GM12874 (cell line): ENCODE results near the gene FOXN1.

Source experiments
- TF ChIP-seq, protein P1 (sequence below): IDR thresholded peaks from 2 replicates; pipeline ENCODE4 v1.5.1; 2011; ENCODE audit warnings: low read depth, mild to moderate bottlenecking, control low read depth, low read length, moderate library complexity; ENCODE audit not compliant: insufficient read depth

FOXN1 gene

DNA sequence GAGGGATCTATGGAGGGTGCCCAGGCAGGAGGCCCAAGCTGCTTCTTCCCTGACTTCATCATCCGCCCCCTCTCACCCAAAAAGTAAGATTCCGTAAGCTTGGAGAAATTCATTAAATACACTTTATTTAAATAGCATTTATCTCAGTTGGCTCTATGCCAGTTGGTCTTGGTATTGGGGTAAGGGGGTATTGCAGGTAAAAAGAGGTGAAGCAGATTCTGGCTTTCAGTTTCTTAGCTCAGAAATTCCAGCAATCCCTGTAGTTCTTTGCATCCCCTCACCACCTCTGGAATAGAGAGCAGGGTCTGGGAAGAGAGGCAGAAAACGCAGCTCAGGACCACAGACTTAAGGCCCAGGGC, 71.3 kb downstream of the FOXN1 start:
- TF ChIP-seq, protein P1, sequence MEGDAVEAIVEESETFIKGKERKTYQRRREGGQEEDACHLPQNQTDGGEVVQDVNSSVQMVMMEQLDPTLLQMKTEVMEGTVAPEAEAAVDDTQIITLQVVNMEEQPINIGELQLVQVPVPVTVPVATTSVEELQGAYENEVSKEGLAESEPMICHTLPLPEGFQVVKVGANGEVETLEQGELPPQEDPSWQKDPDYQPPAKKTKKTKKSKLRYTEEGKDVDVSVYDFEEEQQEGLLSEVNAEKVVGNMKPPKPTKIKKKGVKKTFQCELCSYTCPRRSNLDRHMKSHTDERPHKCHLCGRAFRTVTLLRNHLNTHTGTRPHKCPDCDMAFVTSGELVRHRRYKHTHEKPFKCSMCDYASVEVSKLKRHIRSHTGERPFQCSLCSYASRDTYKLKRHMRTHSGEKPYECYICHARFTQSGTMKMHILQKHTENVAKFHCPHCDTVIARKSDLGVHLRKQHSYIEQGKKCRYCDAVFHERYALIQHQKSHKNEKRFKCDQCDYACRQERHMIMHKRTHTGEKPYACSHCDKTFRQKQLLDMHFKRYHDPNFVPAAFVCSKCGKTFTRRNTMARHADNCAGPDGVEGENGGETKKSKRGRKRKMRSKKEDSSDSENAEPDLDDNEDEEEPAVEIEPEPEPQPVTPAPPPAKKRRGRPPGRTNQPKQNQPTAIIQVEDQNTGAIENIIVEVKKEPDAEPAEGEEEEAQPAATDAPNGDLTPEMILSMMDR: no peak

DNA sequence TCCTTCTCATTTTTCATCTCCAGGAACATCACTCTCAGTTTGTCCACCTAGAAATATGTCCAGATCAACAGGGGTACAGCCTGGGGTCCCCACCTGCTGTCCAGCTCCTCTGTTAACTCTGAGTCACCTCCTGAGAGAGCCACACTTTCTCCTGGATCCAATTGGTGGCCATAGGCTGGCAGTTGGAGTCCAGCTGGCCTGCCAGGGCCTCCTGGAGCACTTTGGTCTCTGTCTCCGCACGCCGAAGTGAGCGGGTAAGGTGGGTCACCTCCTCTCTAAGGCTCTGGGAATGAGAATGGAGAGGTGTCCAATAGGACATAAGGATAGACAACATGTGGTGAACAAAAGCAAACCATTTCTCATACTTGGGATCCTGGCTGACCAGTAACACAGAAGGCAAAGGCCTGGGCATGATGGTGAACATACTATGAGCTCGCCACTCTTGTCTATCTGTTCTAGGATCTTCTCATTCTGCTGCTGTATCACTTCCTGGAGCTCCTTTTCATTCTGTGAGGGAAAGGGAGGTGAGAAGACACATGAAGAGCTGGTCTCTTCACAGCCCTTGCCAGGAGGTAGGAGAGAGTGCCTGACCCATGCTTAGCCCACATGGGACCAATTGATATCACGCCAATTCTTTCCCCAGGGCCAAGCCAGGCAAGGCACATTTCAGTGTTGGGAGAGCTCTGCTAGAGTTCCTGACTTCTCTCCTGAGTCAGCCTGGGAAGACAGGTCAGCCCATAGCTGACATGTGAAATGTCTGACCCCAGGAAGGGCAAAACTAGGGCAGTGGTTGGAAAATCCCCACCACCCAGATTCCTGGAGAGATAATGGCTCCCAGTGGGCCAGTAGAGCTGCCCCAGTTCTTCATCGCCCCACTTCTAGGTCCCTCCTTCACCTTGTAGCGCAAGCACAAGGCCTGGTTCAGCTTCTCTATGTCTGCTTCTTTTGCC, 72.4 kb downstream of the FOXN1 start:
- TF ChIP-seq, protein P1: no peak

- TF ChIP-seq, protein P1: no peak
Measured at GRCh38 chr17:28579526-28579925, 73.4 kb downstream of the FOXN1 start.

DNA sequence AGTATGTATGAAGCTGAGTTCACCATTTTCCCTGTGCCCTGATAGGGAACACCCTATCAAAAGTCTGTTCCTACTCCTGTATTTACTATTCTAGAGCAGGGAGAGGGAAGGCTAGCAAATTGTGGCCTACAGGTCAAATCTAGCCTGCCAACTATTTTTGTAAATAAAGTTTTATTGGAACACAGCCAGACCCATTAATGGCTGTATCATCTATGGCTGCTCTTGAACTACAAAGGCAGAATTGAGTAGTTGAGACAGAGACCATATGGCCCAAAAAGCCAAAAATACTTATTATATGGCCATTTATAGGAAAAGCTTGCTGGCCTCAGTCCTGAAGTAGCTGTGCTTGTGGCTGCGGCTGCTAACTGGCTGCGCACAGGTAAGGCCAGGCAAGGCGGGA, 74.8 kb downstream of the FOXN1 start:
- TF ChIP-seq, protein P1: no peak

GRCh38 chr17:28582513-28582912, 76.4 kb downstream of the FOXN1 start:
- TF ChIP-seq, protein P1: no peak

- TF ChIP-seq, protein P1: no peak
Measured at GRCh38 chr17:28584434-28584833, 78.3 kb downstream of the FOXN1 start.

DNA sequence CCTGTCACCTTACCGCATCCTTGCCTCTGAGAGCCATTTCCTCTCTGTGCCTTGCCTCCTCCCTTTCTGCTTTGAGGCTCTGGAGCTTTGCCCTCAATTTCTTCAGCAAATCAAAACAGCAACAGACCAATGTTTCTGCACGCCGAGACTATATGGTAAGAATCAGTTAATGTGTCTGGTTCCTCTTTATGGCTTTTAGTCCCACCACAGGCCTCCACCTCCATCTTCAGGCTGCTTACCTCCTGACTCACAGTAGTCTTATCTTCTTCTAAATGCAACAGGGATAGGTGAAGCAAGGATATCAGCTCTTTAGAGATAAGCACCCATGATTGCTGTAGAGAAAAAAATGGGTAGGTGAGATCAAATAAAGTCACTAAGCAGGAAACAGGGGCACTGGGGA, 79.7 kb downstream of the FOXN1 start:
- TF ChIP-seq, protein P1: no peak
